ENCODE measurements around the gene NAV2. TPM values are rescaled to one million over a fixed set of nuclear protein-coding genes. Genes with fewer than 3 reads are reported as not detected.

NAV2 gene
- total RNA-seq, 1 donor from 2014 or later: 17.6 TPM

- no peak for DNase-seq
Measured at GRCh38 chr11:19747634-19748033, 35.0 kb downstream of the NAV2 start.

- no peak for DNase-seq
Measured at GRCh38 chr11:19751055-19751454, 38.4 kb downstream of the NAV2 start.

- no peak for DNase-seq
Measured at GRCh38 chr11:19753451-19754106, 40.9 kb downstream of the NAV2 start.

- peak; percentile 35 for DNase-seq
Measured at GRCh38 chr11:19756675-19757475, 44.2 kb downstream of the NAV2 start.

GRCh38 chr11:19759389-19759788 lies 46.8 kb downstream of the NAV2 start:
- DNase-seq: no peak

- DNase-seq: no peak
Measured at GRCh38 chr11:19762266-19762665, 49.6 kb downstream of the NAV2 start.

GRCh38 chr11:19763330-19763729 lies 50.7 kb downstream of the NAV2 start:
- no peak for DNase-seq

GRCh38 chr11:19766206-19766605 lies 53.6 kb downstream of the NAV2 start:
- no peak for DNase-seq

GRCh38 chr11:19766810-19767209 lies 54.2 kb downstream of the NAV2 start:
- DNase-seq: no peak

GRCh38 chr11:19767627-19768151 lies 55.1 kb downstream of the NAV2 start:
- no peak for DNase-seq

GRCh38 chr11:19768197-19768596 lies 55.6 kb downstream of the NAV2 start:
- no peak for DNase-seq

GRCh38 chr11:19768815-19769214 lies 56.2 kb downstream of the NAV2 start:
- no peak for DNase-seq

- DNase-seq: no peak
Measured at GRCh38 chr11:19769820-19770219, 57.2 kb downstream of the NAV2 start.

GRCh38 chr11:19770277-19770676 lies 57.6 kb downstream of the NAV2 start:
- no peak for DNase-seq

- DNase-seq: no peak
Measured at GRCh38 chr11:19771463-19771862, 58.8 kb downstream of the NAV2 start.

- no peak for DNase-seq
Measured at GRCh38 chr11:19772480-19772879, 59.8 kb downstream of the NAV2 start.

GRCh38 chr11:19774329-19774728 lies 61.7 kb downstream of the NAV2 start:
- DNase-seq: no peak

GRCh38 chr11:19774817-19775580 lies 62.4 kb downstream of the NAV2 start:
- DNase-seq: no peak

GRCh38 chr11:19775622-19776021 lies 63.0 kb downstream of the NAV2 start:
- no peak for DNase-seq

- no peak for DNase-seq
Measured at GRCh38 chr11:19777039-19777376, 64.4 kb downstream of the NAV2 start.

GRCh38 chr11:19777377-19778102 lies 64.9 kb downstream of the NAV2 start:
- no peak for DNase-seq

- DNase-seq: no peak
Measured at GRCh38 chr11:19779740-19780139, 67.1 kb downstream of the NAV2 start.

All from occipital lobe (tissue), 2 donors.